Measurements from ENCODE around the gene YY1AP1.
"Not testable (repeated sequence)": the region's sequence is repeated elsewhere in the genome, so short reads cannot be mapped to it uniquely, and the experiment has no call there.

YY1AP1 gene

GRCh38 chr1:155645648-155646047 is 42.9 kb downstream of the YY1AP1 start:
- DNase-seq, result peak; percentile 20

GRCh38 chr1:155645034-155645598 is 43.5 kb downstream of the YY1AP1 start:
- peak; percentile 15 for DNase-seq

- DNase-seq, result no peak
Measured at GRCh38 chr1:155643230-155643629, 45.3 kb downstream of the YY1AP1 start.

GRCh38 chr1:155642559-155643180 is 45.9 kb downstream of the YY1AP1 start:
- not testable (repeated sequence) for DNase-seq

GRCh38 chr1:155640367-155640766 is 48.2 kb downstream of the YY1AP1 start:
- DNase-seq, result no peak

- no peak for DNase-seq
Measured at GRCh38 chr1:155636397-155637153, 52.0 kb downstream of the YY1AP1 start.

- not testable (repeated sequence) for DNase-seq
Measured at GRCh38 chr1:155626428-155626827, 62.1 kb downstream of the YY1AP1 start.

GRCh38 chr1:155623357-155623756 is 65.2 kb downstream of the YY1AP1 start:
- no peak for DNase-seq

GRCh38 chr1:155622191-155622590 is 66.4 kb downstream of the YY1AP1 start:
- no peak for DNase-seq

- DNase-seq, result not testable (repeated sequence)
Measured at GRCh38 chr1:155613226-155613625, 75.3 kb downstream of the YY1AP1 start.

- not testable (repeated sequence) for DNase-seq
Measured at GRCh38 chr1:155610257-155610647, 78.3 kb downstream of the YY1AP1 start.

GRCh38 chr1:155609515-155610256 is 78.9 kb downstream of the YY1AP1 start, which contains the start of gene MSTO1:
Gene MSTO1, plus strand, starts transcription at chr1:155610218. Its CDS starts 31 bp downstream, at chr1:155610249.
- DNase-seq, result peak; percentile 98
